HepG2 (cell line): Measurements from ENCODE around the gene NFATC4. TPM values are rescaled to one million over a fixed set of nuclear protein-coding genes. Genes with fewer than 3 reads are reported as not detected.

Source experiments
- HDAC2 ChIP-seq: sonication (generic); formaldehyde crosslinking; IDR thresholded peaks from 2 replicates; pipeline ENCODE4 v1.4.0; 2020; ENCODE audit warnings: missing genetic modification reagents
- ISX ChIP-seq: sonication (generic); formaldehyde crosslinking; conservative IDR thresholded peaks from 2 replicates; pipeline ENCODE4 v1.5.0; 2020; ENCODE audit warnings: missing genetic modification reagents
- MLLT10 ChIP-seq: sonication (generic); formaldehyde crosslinking; IDR thresholded peaks from 2 replicates; pipeline ENCODE4 v1.4.0; 2020; ENCODE audit warnings: missing genetic modification reagents
- MLXIP ChIP-seq: sonication (generic); formaldehyde crosslinking; IDR thresholded peaks from 2 replicates; pipeline ENCODE4 v1.9.0; 2021; ENCODE audit warnings: missing genetic modification reagents, borderline replicate concordance
- MYPOP ChIP-seq: sonication (generic); formaldehyde crosslinking; IDR thresholded peaks from 2 replicates; pipeline ENCODE4 v1.8.1; 2023; ENCODE audit warnings: mild to moderate bottlenecking, moderate library complexity, missing genetic modification reagents
- PLSCR1 ChIP-seq: sonication (generic); formaldehyde crosslinking; IDR thresholded peaks from 2 replicates; pipeline ENCODE4 v1.5.0; 2020; ENCODE audit warnings: missing genetic modification reagents, mild to moderate bottlenecking, borderline replicate concordance
- POGK ChIP-seq: sonication (generic); formaldehyde crosslinking; conservative IDR thresholded peaks from 2 replicates; pipeline ENCODE4 v1.8.0; 2022; ENCODE audit warnings: mild to moderate bottlenecking, moderate library complexity, missing genetic modification reagents
- SMAD1 ChIP-seq: sonication (generic); formaldehyde crosslinking; IDR thresholded peaks from 2 replicates; pipeline ENCODE4 v1.4.0; 2020; ENCODE audit warnings: missing genetic modification reagents, low read depth, mild to moderate bottlenecking, borderline replicate concordance
- TBX3 ChIP-seq: fragments of 450-650 bp; IDR thresholded peaks from 2 replicates; pipeline ENCODE4 v1.6.1; 2017; ENCODE audit warnings: antibody characterized with exemption, mild to moderate bottlenecking, inconsistent platforms, borderline replicate concordance
- TGIF2 ChIP-seq: IDR thresholded peaks from 2 replicates; pipeline ENCODE4 v1.6.1; 2016; ENCODE audit warnings: control low read depth, missing compliant biosample characterization
- ZBTB7A ChIP-seq: sonication (generic); formaldehyde crosslinking; IDR thresholded peaks from 2 replicates; pipeline ENCODE4 v1.8.0; 2022; ENCODE audit warnings: mild to moderate bottlenecking, missing genetic modification reagents
- ZNF263 ChIP-seq: sonication (generic); formaldehyde crosslinking; IDR thresholded peaks from 2 replicates; pipeline ENCODE4 v1.4.0; 2020; ENCODE audit warnings: missing genetic modification reagents
- ZNF326 ChIP-seq: sonication (generic); formaldehyde crosslinking; IDR thresholded peaks from 2 replicates; pipeline ENCODE4 v1.4.0; 2020; ENCODE audit warnings: missing genetic modification reagents, borderline replicate concordance
- ZNF501 ChIP-seq: sonication (generic); formaldehyde crosslinking; IDR thresholded peaks from 2 replicates; pipeline ENCODE4 v1.5.1; 2020; ENCODE audit warnings: mild to moderate bottlenecking, moderate library complexity, missing genetic modification reagents
- ZNF562 ChIP-seq: sonication (generic); formaldehyde crosslinking; IDR thresholded peaks from 2 replicates; pipeline ENCODE4 v1.8.0; 2022; ENCODE audit warnings: missing genetic modification reagents, borderline replicate concordance
- ZNF609 ChIP-seq: sonication (generic); formaldehyde crosslinking; IDR thresholded peaks from 2 replicates; pipeline ENCODE4 v1.4.0; 2020; ENCODE audit warnings: mild to moderate bottlenecking, missing genetic modification reagents, borderline replicate concordance
- polyA plus RNA-seq, 8 experiments: library from polyadenylated mRNA; depleted of rRNA in 3 of 8; stranded (reverse) in 7 of 8; unstranded in 1 of 8; fragments of >200 nt; fragmentation: Illumina TruSeq in 4 of 8; extraction: Trizol in 4 of 8; gene quantifications; 2 replicates each; pipeline versions ENCODE4 v1.2.1 to v1.2.3, GENCODE V29; 2011 to 2016; ENCODE audit warnings: low read depth in 4 of 8, missing spikeins in 1 of 8, mixed read lengths in 1 of 8; ENCODE audit not compliant: insufficient read depth in 1 of 8
- total RNA-seq, 5 experiments: library from RNA; depleted of rRNA; stranded (reverse); fragments of >200 nt; fragmentation: Illumina TruSeq; extraction: Trizol; gene quantifications; 2 replicates each; pipeline ENCODE4 v1.2.3, GENCODE V29; 2016; ENCODE audit warnings: low read depth in 1 of 5

The NFATC4 gene
- total and polyA plus RNA-seq, 2 of the 13 experiments (the other 11 are each of a cell fraction or from before 2014, with no cell fraction given): 0.04 to 0.15 TPM

GRCh38 chr14:24365600-24366412, 2.2 kb upstream of the NFATC4 start (continued):
- TF ChIP-seq ZNF501 (peak; percentile 95), TBX3 (no peak), ISX (CRISPR knock-in tag) (no peak), ZNF326 (CRISPR knock-in tag) (no peak), ZBTB7A (CRISPR knock-in tag) (no peak; the same call in 1 of the 2 replicates), PLSCR1 (CRISPR knock-in tag) (no peak), POGK (CRISPR knock-in tag) (peak; percentile 97), MLXIP (CRISPR knock-in tag) (no peak; the same call in 1 of the 2 replicates), HDAC2 (CRISPR knock-in tag) (peak; percentile 16; the same call in 1 of the 2 replicates), ZNF609 (CRISPR knock-in tag) (peak; percentile 70), MYPOP (CRISPR knock-in tag) (peak; percentile 84; the same call in 1 of the 2 replicates), ZNF263 (CRISPR knock-in tag) (peak; percentile 83), SMAD1 (peak; percentile 39), MLLT10 (CRISPR knock-in tag) (no peak), TGIF2 (CRISPR knock-in tag) (peak; percentile 53; the same call in 1 of the 2 replicates), ZNF562 (CRISPR knock-in tag) (no peak)
